Measurements from ENCODE around the gene TIAM1.

TIAM1 gene

GRCh38 chr21:31087639-31088473 is 256.2 kb downstream of the TIAM1 start:
- DNase-seq (ENCODE audit: low spot score): no peak

- DNase-seq (ENCODE audit: low spot score): no peak
Measured at GRCh38 chr21:31084689-31085088, 259.4 kb downstream of the TIAM1 start.

GRCh38 chr21:31078796-31079195 is 265.3 kb downstream of the TIAM1 start:
- no peak for DNase-seq (ENCODE audit: low spot score)

- DNase-seq (ENCODE audit: low spot score): no peak
Measured at GRCh38 chr21:31078216-31078615, 265.8 kb downstream of the TIAM1 start.

- DNase-seq (ENCODE audit: low spot score): no peak
Measured at GRCh38 chr21:31075848-31076247, 268.2 kb downstream of the TIAM1 start.

- DNase-seq (ENCODE audit: low spot score): no peak
Measured at GRCh38 chr21:31072533-31072932, 271.5 kb downstream of the TIAM1 start.
